Glomerular visceral epithelial cell (primary cell): ENCODE results near the gene SMIM28.

Experiments
- DNase-seq: peaks from one replicate; pipeline ENCODE4 v3.0.0-alpha.2; 2016; ENCODE audit errors: extremely low spot score

SMIM28 gene

GRCh38 chr6:138430361-138431145, 52.8 kb downstream of the SMIM28 start:
- DNase-seq, result no peak

DNA sequence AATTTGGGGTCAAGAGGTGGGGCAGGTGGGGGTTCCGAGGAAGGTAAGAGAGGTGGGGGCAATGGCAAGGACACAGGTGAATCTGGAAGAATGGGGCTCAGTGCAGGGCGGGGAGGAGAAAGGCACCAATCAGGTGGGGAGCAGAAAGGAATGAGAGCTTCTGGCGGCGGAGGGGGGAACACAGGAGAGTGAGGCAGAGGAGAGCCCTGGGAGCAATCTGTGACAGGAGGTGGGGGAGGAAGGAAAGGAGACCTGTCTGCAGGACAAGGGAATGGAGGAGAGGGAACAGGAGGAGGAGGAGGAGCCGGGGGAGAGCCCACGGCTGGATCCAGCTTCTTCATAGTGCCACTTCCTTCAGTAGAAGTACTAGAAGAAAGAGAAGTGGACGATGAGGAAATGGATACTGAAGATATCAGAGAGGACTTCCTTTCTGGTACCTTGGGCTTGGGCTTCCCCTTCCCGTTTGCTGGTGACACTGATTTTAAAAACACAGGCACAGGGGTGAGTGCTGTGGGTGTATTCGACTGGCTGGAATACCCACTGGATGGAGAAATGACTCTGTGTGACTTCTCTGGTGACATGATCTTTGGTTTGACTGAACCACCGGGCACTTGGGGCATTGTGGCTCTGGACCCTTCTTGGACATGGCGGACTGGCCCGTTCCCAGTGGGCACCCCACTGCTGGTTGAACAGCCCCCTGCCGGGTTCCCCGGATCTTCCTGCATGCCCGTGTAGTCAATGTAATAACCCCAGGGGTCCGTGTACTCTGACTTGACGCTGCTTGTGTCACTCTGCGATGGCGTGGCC, 53.8 kb downstream of the SMIM28 start:
- DNase-seq, result no peak

- no peak for DNase-seq
These were observed 54.3 kb downstream of the SMIM28 start for GRCh38 chr6:138432063-138432356.
